Measurements from ENCODE around the gene ZNF343.

DNA sequence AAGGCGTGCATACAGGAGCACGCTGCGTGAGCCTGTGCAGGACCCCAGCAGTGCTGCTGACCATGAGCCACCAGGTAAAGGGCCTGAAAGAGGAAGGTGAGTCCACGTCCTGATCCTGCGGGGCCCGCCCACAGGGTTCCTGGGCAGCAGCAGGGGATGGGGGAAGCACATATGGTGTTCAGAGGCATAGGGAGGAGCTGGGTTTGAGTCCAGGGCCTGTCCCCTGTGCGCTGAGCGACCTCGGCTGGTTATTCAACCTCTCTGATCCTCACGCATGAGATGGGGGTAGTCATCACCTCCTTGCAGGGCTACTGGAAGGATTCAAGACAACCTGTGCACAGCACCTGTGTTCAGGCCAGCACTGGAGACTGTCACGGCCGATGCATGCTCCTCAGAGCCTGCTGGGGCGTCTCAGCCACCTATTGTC is 27.9 kb upstream of the ZNF343 start, which contains the start of gene TMC2:
- TF ChIP-seq, protein P1, sequence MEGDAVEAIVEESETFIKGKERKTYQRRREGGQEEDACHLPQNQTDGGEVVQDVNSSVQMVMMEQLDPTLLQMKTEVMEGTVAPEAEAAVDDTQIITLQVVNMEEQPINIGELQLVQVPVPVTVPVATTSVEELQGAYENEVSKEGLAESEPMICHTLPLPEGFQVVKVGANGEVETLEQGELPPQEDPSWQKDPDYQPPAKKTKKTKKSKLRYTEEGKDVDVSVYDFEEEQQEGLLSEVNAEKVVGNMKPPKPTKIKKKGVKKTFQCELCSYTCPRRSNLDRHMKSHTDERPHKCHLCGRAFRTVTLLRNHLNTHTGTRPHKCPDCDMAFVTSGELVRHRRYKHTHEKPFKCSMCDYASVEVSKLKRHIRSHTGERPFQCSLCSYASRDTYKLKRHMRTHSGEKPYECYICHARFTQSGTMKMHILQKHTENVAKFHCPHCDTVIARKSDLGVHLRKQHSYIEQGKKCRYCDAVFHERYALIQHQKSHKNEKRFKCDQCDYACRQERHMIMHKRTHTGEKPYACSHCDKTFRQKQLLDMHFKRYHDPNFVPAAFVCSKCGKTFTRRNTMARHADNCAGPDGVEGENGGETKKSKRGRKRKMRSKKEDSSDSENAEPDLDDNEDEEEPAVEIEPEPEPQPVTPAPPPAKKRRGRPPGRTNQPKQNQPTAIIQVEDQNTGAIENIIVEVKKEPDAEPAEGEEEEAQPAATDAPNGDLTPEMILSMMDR (IDR thresholded peaks at IDR 0.05) = no peak
- TF ChIP-seq POLR2A (IDR thresholded peaks at IDR 0.05) = no peak
